Measurements from ENCODE around the gene ANKH.

ANKH gene

GRCh38 chr5:14757850-14758249 lies 113.7 kb downstream of the ANKH start:
- DNase-seq: no peak

- DNase-seq: no peak
Measured at GRCh38 chr5:14756478-14756877, 115.1 kb downstream of the ANKH start.

- no peak for DNase-seq
Measured at GRCh38 chr5:14753947-14754346, 117.6 kb downstream of the ANKH start.

- no peak for DNase-seq
Measured at GRCh38 chr5:14753292-14753691, 118.3 kb downstream of the ANKH start.

- no peak for DNase-seq
Measured at GRCh38 chr5:14752497-14753071, 119.0 kb downstream of the ANKH start.

GRCh38 chr5:14750712-14751111 lies 120.9 kb downstream of the ANKH start:
- no peak for DNase-seq

GRCh38 chr5:14749579-14750101 lies 121.9 kb downstream of the ANKH start:
- DNase-seq: no peak

GRCh38 chr5:14748180-14748900 lies 123.2 kb downstream of the ANKH start:
- no peak for DNase-seq

- DNase-seq: peak; percentile 23
Measured at GRCh38 chr5:14745753-14746152, 125.8 kb downstream of the ANKH start.

- DNase-seq: no peak
Measured at GRCh38 chr5:14745188-14745563, 126.4 kb downstream of the ANKH start.

- DNase-seq: no peak
Measured at GRCh38 chr5:14744296-14745187, 127.0 kb downstream of the ANKH start.

GRCh38 chr5:14743601-14744295 lies 127.8 kb downstream of the ANKH start:
- no peak for DNase-seq

- no peak for DNase-seq
Measured at GRCh38 chr5:14742498-14742897, 129.1 kb downstream of the ANKH start.

- DNase-seq: peak; percentile 32
Measured at GRCh38 chr5:14741801-14742440, 129.7 kb downstream of the ANKH start.

- DNase-seq: no peak
Measured at GRCh38 chr5:14741131-14741530, 130.4 kb downstream of the ANKH start.

- no peak for DNase-seq
Measured at GRCh38 chr5:14739981-14740380, 131.6 kb downstream of the ANKH start.

- DNase-seq: no peak
Measured at GRCh38 chr5:14739538-14739937, 132.0 kb downstream of the ANKH start.

GRCh38 chr5:14738050-14738449 lies 133.5 kb downstream of the ANKH start:
- no peak for DNase-seq

- DNase-seq: no peak
Measured at GRCh38 chr5:14737291-14737690, 134.3 kb downstream of the ANKH start.

- DNase-seq: no peak
Measured at GRCh38 chr5:14735944-14736343, 135.6 kb downstream of the ANKH start.

- no peak for DNase-seq
Measured at GRCh38 chr5:14734396-14734795, 137.2 kb downstream of the ANKH start.

GRCh38 chr5:14733661-14734060 lies 137.9 kb downstream of the ANKH start:
- no peak for DNase-seq

Data from CD4-positive, alpha-beta T cell treated with Interleukin-6 for 4 hours (primary cell).